Measurements from ENCODE around the gene PARG.

GRCh38 chr10:49778197-49778596 lies 163.6 kb downstream of the PARG start:
- TF ChIP-seq CTCF (IDR thresholded peaks at IDR 0.05) = no peak
- TF ChIP-seq USF1 (CRISPR knock-in tag; IDR thresholded peaks at IDR 0.05) = no peak
- no peak for TF ChIP-seq GTF2I (CRISPR knock-in tag; conservative IDR thresholded peaks at IDR 0.05)
